Stimulated activated memory B cell treated with anti-CD40 and anti-IgM and Interleukin-4, amounts not matched to agents 10 μg/mL and 1 μg/mL and 100 μg/mL, for 72 hours (primary cell): Measurements from ENCODE around the gene SELENOF.

Source experiments
- ATAC-seq: fragments of 150-1000 bp; cut with Tn5 transposase; 2 replicates; pipeline ENCODE4 v1.10.0; 2021
- H3K27ac Mint-ChIP-seq: one replicate; pipeline ENCODE4 v1.8.0; 2022; ENCODE audit warnings: mild to moderate bottlenecking, mixed read lengths
- H3K27me3 Mint-ChIP-seq: one replicate; pipeline ENCODE4 v1.8.0; 2022; ENCODE audit warnings: mixed read lengths
- H3K36me3 Mint-ChIP-seq: one replicate; pipeline ENCODE4 v1.8.0; 2022; ENCODE audit warnings: mixed read lengths
- H3K4me1 Mint-ChIP-seq: one replicate; pipeline ENCODE4 v1.8.0; 2022; ENCODE audit warnings: mixed read lengths
- H3K4me3 Mint-ChIP-seq: one replicate; pipeline ENCODE4 v1.8.0; 2022; ENCODE audit warnings: mild to moderate bottlenecking, moderate library complexity, mixed read lengths
- H3K9me3 Mint-ChIP-seq: one replicate; pipeline ENCODE4 v1.8.0; 2022; ENCODE audit warnings: mixed read lengths

SELENOF gene

GRCh38 chr1:86933562-86934377 lies 19.8 kb upstream of the SELENOF start:
- no peaks in the 10 kb centered on the region for H3K27me3 Mint-ChIP-seq
- no peaks in the 10 kb centered on the region for H3K9me3 Mint-ChIP-seq
- H3K4me3 Mint-ChIP-seq, result no peak overlapping the region
- no peak overlapping the region for H3K27ac Mint-ChIP-seq
- H3K4me1 Mint-ChIP-seq, result peaks cover 34% of the 10 kb centered on the region
- ATAC-seq, result no peak
- H3K36me3 Mint-ChIP-seq, result no peaks in the 10 kb centered on the region

- Mint-ChIP-seq H3K36me3 (no peaks in the 10 kb centered on the region), H3K9me3 (no peaks in the 10 kb centered on the region), H3K27me3 (no peaks in the 10 kb centered on the region), H3K27ac (no peak overlapping the region), H3K4me3 (no peak overlapping the region), H3K4me1 (peaks cover 29% of the 10 kb centered on the region)
- ATAC-seq, result no peak
Observed at GRCh38 chr1:86933051-86933450, 19.1 kb upstream of the SELENOF start.

DNA sequence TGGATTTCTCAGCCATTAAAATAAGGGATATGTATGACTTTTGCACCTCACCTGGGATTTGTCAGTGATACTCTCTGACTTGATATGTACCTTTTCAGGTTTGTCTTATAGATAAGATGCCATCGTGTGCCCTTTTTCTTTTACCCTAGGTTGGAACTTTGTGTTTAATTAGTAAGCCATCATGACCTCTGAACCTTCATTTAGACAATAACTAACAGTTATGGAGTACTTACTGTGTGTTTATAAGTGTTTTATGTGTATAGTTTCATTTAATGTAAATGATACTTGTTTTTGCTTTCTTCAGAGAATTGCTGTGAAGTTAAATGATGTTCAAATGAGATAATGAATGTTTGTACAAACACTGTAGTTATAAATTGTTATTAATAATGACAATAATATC lies 14.9 kb upstream of the SELENOF start:
- Mint-ChIP-seq H3K27ac (no peak overlapping the region), H3K27me3 (no peaks in the 10 kb centered on the region), H3K36me3 (peaks cover 21% of the 10 kb centered on the region), H3K4me1 (peaks cover 39% of the 10 kb centered on the region), H3K4me3 (no peak overlapping the region), H3K9me3 (peaks cover 7% of the 10 kb centered on the region)
- ATAC-seq, result no peak

- ATAC-seq, result no peak
- Mint-ChIP-seq H3K4me3 (no peak overlapping the region), H3K36me3 (peaks cover 35% of the 10 kb centered on the region), H3K9me3 (peaks cover 11% of the 10 kb centered on the region), H3K27ac (peak overlapping the region; percentile 15), H3K4me1 (peaks cover 26% of the 10 kb centered on the region), H3K27me3 (no peaks in the 10 kb centered on the region)
Observed at GRCh38 chr1:86926883-86927282, 13.0 kb upstream of the SELENOF start.

DNA sequence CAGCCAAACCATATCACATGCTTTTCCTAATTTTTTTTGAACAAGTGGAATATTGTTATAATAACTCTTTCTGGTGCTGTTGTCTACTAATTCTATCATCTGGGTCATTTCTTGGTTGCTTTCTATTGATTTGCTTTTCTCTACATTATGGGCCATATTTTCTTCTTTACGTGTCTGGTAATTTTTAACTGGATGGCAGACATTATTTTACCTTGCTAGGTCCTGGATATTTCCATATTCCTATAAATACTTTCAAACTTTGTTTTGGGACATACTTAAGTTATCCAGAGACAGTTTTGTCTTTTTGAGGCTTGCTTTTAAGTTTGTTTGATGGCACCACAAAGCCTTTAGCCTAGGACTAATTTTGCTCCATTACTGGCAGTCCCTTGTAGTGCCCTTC lies 11.8 kb upstream of the SELENOF start:
- Mint-ChIP-seq H3K27me3 (no peaks in the 10 kb centered on the region), H3K9me3 (peaks cover 11% of the 10 kb centered on the region), H3K4me3 (no peak overlapping the region), H3K27ac (no peak overlapping the region), H3K36me3 (peaks cover 43% of the 10 kb centered on the region), H3K4me1 (peaks cover 24% of the 10 kb centered on the region)
- ATAC-seq, result no peak

DNA sequence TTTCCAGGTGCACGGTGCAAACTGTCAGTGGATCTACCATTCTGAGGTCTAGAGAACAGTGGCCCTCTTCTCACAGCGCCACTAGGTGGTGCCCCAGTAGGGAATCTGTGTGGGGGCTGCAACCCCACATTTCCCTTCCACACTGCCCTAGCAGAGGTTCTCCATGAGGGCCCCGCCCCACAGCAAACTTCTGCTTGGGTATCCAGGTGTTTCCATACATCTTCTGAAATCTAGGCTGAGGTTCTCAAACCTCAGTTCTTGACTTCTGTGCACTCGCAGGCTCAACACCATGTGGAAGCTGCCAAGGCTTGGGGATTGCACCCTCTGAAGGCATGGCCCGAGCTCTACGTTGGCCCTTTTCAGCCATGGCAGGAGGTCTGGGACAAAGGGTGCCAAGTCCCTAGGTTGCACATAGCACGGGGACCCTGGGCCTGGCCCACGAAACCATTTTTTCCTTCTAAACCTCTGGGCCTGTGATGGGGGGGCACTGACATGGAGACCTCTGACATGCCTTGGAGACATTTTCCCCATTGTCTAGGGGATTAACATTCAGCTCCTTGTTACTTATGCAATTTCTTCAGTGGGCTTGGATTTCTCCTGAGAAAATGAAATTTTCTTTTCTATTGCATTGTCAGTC lies 10.5 kb upstream of the SELENOF start:
- Mint-ChIP-seq H3K27me3 (no peaks in the 10 kb centered on the region), H3K4me1 (peaks cover 24% of the 10 kb centered on the region), H3K4me3 (no peak overlapping the region), H3K9me3 (peaks cover 11% of the 10 kb centered on the region), H3K27ac (no peak overlapping the region), H3K36me3 (peaks cover 43% of the 10 kb centered on the region)
- ATAC-seq, result no peak

DNA sequence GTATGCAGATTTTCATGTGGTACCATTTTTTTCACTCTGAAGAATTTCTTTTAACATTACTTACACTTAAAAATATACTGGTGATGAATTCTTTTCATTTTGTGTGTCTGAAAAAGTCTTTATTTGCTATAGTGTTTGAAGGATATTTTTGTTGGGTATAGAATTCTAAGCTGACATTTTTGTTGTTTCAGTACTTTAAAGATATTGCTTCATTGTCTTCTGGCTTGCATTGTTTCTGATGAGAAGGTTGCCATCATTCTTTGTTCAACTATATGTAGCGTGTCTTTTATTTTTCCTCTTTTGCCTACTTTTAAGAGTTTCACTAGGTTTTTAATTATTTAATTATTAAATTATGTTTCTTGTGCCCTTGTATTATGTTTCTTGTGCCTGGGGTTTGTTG lies 8.5 kb upstream of the SELENOF start:
- H3K9me3 Mint-ChIP-seq, result peaks cover 11% of the 10 kb centered on the region
- no peak overlapping the region for H3K27ac Mint-ChIP-seq
- H3K4me3 Mint-ChIP-seq, result no peak overlapping the region
- H3K4me1 Mint-ChIP-seq, result peaks cover 14% of the 10 kb centered on the region
- peaks cover 43% of the 10 kb centered on the region for H3K36me3 Mint-ChIP-seq
- no peaks in the 10 kb centered on the region for H3K27me3 Mint-ChIP-seq
- no peak for ATAC-seq

GRCh38 chr1:86916752-86917151 lies 2.8 kb upstream of the SELENOF start:
- peaks cover 9% of the 10 kb centered on the region for H3K36me3 Mint-ChIP-seq
- no peak overlapping the region for H3K4me3 Mint-ChIP-seq
- ATAC-seq, result no peak
- no peak overlapping the region for H3K27ac Mint-ChIP-seq
- H3K27me3 Mint-ChIP-seq, result no peaks in the 10 kb centered on the region
- H3K9me3 Mint-ChIP-seq, result no peaks in the 10 kb centered on the region
- H3K4me1 Mint-ChIP-seq, result peaks cover 13% of the 10 kb centered on the region

GRCh38 chr1:86915737-86916235 lies 1.9 kb upstream of the SELENOF start:
- Mint-ChIP-seq H3K4me1 (peaks cover 23% of the 10 kb centered on the region), H3K27ac (no peak overlapping the region), H3K4me3 (no peak overlapping the region), H3K9me3 (no peaks in the 10 kb centered on the region), H3K27me3 (no peaks in the 10 kb centered on the region), H3K36me3 (peaks cover 8% of the 10 kb centered on the region)
- ATAC-seq, result no peak

- Mint-ChIP-seq H3K4me1 (peaks cover 29% of the 10 kb centered on the region), H3K9me3 (no peaks in the 10 kb centered on the region), H3K27ac (no peak overlapping the region), H3K27me3 (no peaks in the 10 kb centered on the region), H3K36me3 (peaks cover 13% of the 10 kb centered on the region), H3K4me3 (no peak overlapping the region)
- peak; percentile 25 for ATAC-seq
Observed at GRCh38 chr1:86914998-86915736, 1.2 kb upstream of the SELENOF start.

DNA sequence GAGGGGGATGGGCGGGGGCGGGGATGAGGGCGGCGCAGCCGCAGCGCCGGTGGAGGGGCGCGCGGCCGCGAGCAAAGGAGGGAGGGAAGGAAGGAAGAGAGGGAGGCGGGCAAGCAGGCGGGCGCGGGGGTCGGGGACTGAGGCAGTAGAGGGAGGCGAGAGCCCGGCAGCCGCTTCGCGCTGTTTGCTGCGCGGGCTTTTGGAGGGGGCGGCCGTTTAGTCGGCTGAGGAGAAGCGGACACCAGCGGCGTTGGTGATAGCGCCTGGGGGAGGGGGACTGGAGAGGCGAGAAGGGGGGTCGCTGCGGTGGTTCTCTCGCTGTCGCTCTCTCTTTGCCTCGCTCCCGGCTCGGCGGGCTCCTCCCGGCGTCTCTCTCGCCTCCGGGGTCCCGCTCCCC lies 673 bp upstream of the SELENOF start, which contains the start of gene HS2ST1:
TSS of gene HS2ST1 (plus strand) at position 35 of the 397 bp plus-strand sequence.
- H3K4me1 Mint-ChIP-seq, result peaks cover 35% of the 10 kb centered on the region
- no peaks in the 10 kb centered on the region for H3K9me3 Mint-ChIP-seq
- H3K36me3 Mint-ChIP-seq, result peaks cover 19% of the 10 kb centered on the region
- H3K27me3 Mint-ChIP-seq, result no peaks in the 10 kb centered on the region
- no peak for ATAC-seq
- H3K4me3 Mint-ChIP-seq, result no peak within 1 kb of the TSS
- H3K27ac Mint-ChIP-seq, result no peak within 1 kb of the TSS

DNA sequence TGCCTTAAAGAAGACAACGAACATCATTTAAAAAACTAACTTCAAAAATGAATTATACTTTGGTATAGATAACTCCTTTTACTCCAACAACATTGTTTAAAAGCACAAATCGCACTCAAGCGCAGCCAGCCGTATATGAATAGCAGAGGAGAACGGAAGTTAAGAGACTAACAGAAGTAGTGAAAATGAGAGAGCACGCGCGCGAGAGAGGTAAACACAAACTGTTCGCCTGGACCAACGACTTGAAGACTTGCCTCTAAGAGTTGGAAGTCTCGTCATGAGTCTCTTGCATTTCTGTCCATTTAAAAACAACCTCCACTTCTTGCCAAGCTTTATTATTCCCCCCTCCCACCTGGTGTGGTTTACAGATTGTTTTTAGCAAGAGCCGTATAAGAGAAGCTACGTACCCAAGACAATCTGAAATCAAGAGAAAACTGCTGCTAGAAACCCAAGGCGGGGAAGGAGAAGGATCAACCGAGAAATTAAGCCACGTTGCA lies 479 bp downstream of the SELENOF start:
- Mint-ChIP-seq H3K4me1 (peaks cover 46% of the 10 kb centered on the region), H3K27me3 (no peaks in the 10 kb centered on the region), H3K9me3 (no peaks in the 10 kb centered on the region), H3K27ac (no peak overlapping the region), H3K4me3 (no peak overlapping the region), H3K36me3 (peaks cover 25% of the 10 kb centered on the region)
- ATAC-seq, result no peak

GRCh38 chr1:86912281-86912900 lies 1.5 kb downstream of the SELENOF start:
- H3K27ac Mint-ChIP-seq, result no peak overlapping the region
- H3K4me1 Mint-ChIP-seq, result peaks cover 53% of the 10 kb centered on the region
- no peak overlapping the region for H3K4me3 Mint-ChIP-seq
- peaks cover 30% of the 10 kb centered on the region for H3K36me3 Mint-ChIP-seq
- no peak for ATAC-seq
- H3K27me3 Mint-ChIP-seq, result no peaks in the 10 kb centered on the region
- H3K9me3 Mint-ChIP-seq, result no peaks in the 10 kb centered on the region

DNA sequence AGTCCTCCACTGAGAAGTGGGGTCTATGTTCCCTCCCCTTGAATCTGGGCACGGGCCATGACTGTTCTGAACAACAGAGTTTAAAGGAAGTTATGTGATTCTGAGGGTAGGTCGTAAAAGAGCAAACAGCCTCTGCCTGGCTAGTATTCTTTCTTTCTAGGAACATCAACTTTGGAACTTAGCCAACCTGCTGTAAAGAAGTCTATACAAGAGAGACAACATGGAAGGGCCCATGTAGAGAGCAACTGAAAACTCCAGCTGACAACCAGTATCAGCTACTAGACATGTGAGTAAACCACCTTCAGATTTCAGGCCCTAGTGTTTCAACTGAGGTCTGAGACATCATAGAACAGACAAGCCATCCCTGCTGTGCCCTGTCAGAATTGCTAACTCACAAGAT lies 7.5 kb downstream of the SELENOF start:
- peaks cover 29% of the 10 kb centered on the region for H3K36me3 Mint-ChIP-seq
- ATAC-seq, result no peak

DNA sequence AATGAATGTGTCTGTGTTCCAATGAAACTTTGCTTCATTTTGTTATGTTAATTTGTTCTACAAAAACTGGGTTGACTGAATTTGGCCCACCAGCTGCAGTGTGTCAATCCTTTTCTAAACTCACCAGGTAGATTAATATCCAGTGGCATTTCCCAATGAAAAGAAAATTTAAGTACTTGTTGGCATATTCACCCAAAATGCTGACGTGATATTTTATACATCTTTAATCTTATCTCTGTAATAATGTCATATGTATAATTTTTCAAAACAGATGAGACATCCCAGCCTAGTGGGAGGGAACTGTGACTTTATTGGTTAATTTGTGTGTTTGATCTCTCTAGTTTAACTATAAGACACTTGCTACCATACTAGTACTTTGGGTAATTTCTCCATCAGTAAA lies 8.1 kb downstream of the SELENOF start:
- Mint-ChIP-seq H3K27ac (no peak overlapping the region), H3K4me3 (no peak overlapping the region), H3K36me3 (peaks cover 26% of the 10 kb centered on the region), H3K27me3 (no peaks in the 10 kb centered on the region), H3K4me1 (peaks cover 31% of the 10 kb centered on the region), H3K9me3 (no peaks in the 10 kb centered on the region)
- no peak for ATAC-seq

More for the DNA sequence above, 7.5 kb downstream of the SELENOF start:
- Mint-ChIP-seq H3K4me3 (no peak overlapping the region), H3K27ac (no peak overlapping the region), H3K9me3 (no peaks in the 10 kb centered on the region), H3K27me3 (no peaks in the 10 kb centered on the region), H3K4me1 (peaks cover 36% of the 10 kb centered on the region)
